GM18502 (cell line): Measurements from ENCODE around the gene SYNM.

Experiments
- ATAC-seq: cut with Tn5 transposase; IDR thresholded peaks from one replicate; pipeline ENCODE4 v1.9.1; 2021; ENCODE audit warnings: mild to moderate bottlenecking; ENCODE audit not compliant: unreplicated experiment, poor library complexity

Gene SYNM

DNA sequence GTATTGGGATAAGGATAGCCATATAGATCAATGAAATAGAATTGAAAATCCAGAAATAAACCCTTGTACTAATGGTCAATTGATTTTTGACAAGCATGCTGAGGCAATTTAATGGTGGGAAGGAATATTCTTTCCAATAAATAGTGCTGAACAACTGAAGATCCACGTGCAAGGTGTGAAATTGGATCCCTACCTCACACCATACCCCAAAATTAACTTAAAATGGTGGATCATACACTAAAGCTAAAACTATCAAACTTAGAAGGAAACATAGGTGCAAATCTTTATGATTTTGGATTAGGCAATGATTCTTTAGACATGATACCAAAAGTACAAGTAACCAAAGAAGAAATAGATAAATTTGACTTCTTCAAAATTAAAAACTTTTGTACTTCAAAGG lies 22.1 kb upstream of the SYNM start:
- ATAC-seq = no peak

DNA sequence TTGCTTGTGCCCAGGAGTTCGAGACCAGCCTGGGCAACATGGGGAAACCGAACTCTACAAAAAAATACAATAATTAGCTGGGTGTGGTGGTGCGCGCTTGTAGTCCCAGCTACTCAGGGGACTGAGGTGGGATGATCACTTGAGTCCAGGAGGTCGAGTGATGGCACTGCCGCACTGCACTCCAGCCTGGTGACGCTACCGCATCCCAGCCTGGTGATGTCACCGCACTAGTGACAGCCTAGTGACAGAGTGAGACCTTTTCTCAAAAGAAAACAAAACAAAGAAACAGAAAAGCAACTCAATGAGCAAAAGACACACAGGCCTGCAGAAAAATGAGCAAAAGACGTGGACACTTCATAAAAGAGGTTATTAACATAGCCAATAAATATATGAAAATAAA lies 19.9 kb upstream of the SYNM start:
- no peak for ATAC-seq

DNA sequence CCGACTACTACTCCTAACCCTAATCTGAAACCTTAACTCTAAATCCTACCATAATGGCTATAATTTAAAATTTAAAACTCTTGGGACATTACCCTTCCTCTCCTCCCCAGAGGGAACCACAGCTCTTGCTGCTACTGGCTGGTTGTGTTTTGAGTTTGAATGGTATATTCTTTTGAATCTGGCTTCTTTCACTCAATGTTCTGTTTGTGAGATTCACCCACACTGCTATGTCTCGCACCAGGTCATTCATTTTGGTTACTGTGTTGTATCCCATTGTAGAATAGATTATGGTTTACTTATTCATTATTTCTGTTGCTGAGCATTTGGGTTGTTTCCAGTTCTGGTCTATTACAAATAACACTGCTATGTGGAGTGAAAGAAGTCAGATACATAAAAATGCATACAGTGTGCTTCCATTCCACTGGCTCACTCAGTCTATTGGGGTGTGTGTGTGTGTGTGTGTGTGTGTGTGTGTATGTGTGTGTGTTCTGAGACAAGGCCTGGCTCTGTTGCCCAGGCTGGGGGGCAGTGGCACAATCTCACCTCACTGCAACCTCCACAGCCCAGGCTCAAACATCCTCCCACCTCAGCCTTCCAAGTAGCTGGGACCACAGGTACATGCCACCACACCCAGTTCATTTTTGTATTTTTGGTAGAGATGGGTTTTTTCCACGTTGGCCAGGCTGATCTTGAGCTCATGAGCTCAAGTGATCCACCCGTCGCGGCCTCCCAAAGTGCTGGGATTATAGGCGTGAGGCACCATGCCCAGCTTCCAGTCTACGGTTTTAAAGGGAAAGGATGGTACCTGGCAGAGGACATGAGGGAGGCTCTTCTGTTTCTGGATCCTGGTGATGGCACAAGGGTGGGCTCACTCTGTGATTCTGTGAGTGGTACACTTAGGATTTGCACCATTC lies 19.2 kb upstream of the SYNM start:
- ATAC-seq = no peak

DNA sequence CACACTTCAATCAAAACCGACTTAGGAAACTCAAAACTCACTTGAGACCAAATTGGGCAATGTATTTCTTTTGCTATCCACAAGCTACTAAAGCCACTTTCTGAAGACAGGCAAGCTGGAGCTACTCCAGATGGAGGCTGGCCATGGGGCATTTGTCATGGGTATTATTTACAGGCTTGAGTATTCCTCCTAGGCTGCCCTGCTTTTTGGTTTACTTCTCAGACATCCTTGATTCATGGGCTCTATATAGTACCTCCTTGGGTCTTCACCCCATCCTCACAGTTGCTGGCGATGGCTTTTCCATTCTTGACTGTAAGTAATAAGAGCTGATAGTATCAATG lies 18.6 kb upstream of the SYNM start:
- ATAC-seq = no peak

DNA sequence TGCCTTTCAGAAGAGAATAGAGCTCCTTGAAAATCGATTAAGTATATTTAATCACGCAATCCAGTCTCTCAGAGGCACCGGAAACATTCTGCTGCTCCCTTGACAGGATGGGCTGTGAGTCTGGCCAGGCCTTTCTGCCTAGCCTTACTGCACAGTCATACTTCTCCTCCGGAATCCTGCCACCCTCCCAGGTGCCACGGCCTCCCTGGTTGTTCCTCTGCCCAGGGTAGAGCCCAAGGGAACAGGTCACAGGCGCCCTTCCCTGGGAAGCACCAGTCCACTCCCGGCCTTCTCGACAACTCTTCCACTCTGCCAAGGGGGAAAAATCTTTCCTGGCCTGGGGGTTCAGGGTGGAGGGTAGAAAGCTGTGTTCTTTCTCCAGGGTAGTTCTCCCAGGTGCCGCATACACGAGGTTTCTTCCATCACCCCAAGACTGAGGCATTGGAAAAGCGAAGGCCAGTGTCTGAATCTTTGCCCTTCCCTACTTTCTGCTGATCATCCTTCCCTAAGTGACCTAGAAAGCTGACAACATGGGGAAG lies 17.4 kb upstream of the SYNM start:
- no peak for ATAC-seq

DNA sequence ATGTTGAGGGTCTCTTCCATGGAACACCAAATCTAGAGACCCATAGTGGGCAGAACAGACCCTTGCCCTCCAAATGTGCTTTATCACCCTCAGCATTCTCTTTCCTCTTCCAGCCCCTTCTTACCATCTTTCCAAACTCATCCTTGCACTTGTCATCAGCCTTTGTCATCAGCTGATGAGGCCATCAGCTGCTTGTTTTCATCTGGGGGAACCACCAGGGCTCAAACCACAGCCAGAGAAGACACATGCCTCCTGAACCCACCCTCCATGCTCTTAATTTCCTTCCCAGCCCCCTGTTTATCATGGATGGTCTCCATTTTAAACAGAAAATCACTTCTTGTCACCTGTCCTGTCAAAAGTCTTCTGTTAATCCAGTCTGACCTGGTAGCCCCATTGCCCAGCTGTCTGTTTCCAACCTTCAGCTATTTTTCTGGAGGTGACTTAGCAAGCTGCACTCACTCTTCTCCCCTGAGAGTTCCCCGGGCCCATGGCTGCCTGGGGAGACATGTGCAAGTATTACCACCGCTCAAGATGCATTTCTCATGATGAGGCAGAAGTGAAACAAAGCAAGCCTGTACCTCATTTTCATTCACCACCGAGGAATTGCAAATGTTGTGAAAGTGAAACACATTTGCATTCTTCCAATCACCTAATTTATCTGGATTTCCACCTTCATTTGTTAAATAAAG lies 14.7 kb upstream of the SYNM start:
- peak; percentile 100 for ATAC-seq

DNA sequence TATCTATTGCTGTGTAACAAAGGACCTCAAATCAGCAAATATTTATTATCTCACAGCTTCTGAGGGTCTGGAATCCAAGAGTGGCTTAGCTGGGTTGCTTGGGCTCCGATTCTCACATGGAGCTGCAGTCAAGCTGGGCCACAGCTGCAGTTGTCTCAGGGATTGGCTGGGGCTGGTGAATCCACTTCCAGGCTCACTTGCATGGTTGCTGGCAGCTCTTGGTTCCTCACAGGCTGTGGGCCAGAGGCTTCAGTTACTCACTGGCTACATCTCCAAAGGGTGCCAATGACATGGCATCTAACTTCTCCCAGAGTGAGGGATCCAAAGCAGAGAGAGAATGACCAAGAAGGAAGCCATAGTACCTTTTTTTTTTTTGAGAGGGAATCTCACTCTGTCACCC lies 13.9 kb upstream of the SYNM start:
- no peak for ATAC-seq

DNA sequence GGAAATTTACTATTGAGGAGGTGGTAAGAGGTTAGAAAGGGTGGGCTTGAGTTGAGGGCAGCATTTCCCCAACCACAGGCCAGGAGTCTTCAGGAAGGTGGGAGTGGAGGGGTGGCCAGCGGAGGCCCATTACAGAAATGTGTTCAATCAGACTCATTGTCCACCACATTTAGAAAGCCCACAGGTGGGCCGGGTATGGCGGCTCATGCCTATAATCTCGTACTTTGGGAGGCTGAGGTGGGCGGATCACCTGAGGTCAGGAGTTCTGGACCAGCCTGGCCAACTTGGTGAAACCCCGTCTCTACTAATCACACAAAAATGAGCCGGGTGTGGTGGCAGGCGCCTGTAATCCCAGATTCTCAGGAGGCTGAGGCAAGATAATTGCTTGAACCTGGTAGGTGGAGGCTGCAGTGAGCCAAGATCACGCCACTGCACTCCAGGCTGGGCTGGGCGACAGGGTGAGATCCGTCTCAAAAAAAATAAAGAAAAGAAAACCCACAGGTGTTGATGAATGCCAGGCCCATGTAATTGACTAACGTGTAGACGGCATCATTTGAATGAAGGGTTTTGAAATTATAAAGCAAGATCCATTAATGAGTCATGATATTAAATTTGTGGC lies 12.2 kb upstream of the SYNM start:
- ATAC-seq = no peak

DNA sequence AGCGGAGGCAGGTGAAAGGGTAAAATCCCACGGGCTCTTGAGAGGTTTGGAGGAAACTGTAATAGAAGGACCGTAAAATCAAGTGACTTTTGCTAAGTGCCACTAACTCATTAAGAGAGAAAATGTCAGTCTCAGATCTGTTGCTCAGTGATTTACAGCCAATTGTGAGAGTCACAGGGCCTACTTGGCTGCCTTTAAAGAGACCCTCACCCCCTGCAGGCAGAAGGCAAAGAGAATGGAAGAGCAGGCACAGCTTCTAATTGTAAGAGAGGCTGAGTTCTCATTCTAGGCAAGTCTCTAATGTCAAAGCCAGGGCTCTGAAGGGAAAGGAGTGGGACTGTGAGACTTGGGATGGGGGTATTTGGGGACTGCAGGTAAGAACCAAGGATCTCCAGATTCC lies 9.3 kb upstream of the SYNM start:
- ATAC-seq = no peak

DNA sequence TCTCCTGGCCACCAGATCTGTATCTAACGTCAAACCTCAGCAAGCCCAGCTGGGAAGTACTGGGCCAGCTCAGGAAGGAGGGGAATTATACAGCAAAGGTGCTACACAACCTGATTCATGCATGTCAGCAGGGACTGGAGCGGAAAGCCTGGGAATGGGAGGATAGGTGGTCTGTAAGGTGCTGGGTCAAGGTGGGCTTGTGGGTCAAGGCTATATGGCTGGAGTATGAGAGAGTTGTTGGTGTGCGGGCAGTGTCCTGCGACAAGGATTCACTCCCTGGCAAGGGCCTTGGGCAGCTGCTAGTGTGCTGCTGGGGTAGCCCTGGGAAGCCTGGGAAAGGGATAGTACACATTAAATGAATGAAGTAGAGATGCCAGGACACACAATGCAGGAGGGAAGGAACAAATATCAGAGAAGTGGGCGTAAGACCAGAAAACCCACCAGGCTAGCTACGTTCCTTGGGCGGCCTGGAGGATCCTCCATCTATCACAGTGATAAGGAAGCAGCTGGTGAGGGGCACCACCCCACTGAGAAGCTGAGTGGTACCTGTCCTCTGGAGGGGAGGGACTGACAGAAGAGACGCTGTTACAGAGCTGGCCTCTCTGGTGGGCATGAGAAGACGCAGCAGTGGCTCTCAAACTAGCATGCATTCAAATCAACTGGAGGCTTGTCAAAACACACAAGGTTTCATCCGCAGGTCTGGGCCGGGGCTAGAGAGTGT lies 8.5 kb upstream of the SYNM start:
- ATAC-seq = no peak

DNA sequence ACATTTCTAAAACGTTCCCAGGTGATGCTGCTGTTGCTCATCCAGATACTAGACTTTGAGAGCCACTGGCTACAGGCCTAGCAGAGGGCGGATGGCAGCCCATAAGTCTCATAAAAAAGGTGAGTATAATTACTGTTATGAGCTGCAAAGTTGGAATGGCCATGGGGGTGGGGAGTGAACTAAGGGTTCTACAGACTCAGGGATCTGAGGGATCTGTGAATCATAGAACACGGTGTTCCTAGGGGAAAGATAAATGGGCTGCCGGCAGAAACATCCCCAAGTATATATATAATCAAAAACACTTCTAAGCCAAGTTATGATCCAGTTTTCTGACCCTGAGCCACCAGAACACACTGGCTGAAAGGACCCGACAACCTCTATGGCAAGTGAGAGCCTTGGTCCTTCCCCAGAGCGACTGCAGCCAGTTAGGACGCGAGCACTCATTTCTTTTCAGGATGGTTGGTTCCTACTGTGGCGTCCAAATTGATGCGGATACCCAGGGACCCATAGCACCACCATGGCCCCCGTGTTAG lies 7.9 kb upstream of the SYNM start:
- no peak for ATAC-seq

DNA sequence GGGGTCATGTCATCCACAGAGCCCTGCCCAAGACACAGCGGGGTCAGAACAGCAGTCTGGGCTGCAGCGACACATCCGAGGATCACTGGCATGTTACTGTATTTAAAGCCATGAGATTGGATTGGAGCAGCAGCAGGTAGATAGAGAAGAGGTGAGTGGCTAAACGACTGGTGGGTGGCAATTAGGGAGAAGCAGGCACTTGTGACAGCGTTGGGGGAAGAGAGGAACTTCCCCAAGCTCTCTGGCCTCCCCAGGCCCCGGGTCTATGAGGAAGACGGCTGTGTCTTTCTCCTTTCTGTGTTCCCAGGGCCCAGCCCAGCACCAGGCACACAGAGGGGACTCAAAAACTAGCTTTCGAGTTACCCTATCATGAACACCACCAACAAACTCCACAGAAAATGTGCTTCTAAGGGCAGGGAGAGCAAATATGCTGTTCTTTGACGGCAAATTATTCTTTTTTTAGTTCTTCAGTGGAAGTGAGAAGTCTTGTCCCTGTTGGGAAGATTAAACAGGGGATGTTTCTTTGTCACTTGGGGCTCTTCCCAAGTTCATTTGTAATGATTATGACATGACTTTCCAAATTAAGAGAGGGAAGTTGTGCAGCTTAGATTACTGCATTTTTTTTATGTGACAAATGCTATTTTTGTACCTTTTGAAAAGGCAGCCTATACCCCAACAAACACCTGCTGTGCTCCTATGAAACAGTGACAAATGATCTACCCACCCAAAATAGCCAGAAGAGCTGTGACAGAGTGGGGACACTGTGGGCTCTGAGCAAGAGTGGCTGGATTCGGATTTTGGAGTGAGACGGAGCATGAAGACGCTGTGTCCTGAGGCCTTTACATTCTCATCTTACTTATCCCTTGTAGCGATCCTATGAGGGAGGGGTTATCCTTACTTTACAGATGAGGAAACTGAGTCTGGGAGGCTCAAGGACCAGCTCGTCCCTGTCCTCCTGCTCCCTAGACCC lies 7.2 kb upstream of the SYNM start:
- ATAC-seq = no peak

DNA sequence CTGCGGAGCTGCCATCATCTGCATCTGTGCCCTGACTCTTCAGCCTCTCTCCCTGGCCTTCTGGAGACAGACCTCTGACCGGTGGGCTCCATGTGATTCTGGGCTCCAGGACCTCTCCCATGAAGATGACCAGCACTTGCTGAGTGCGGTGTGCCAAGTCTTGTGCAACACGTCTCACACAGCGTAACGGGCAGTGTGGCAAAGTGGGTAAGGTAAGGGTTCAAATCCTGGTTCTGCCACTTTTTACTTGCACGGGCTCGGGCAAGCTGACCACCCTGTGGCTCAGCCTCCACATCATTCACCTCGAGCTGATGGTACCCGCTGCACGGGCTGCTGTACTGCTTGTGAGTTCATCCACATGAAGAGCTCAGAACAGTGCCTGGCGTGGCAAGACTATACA lies 6.5 kb upstream of the SYNM start:
- ATAC-seq = no peak

DNA sequence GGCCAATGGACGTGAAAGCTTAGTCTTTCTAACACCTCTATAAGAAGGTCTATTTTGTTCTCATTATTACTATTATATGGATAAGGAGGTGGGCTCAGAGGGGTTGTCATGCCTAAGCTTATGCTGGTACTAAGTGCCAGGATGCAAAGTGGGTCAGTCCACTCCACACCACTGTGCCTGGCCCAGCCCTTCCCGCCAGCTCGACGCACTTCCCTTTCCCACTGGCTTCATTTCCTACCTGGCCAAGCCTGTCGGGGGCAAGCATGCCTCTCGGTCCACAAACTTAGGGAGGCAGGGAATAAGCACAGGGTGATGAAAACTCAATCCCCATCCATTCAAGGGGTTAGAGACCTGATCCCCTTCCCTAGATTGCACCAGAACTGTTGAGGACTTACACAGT lies 5.9 kb upstream of the SYNM start:
- no peak for ATAC-seq

DNA sequence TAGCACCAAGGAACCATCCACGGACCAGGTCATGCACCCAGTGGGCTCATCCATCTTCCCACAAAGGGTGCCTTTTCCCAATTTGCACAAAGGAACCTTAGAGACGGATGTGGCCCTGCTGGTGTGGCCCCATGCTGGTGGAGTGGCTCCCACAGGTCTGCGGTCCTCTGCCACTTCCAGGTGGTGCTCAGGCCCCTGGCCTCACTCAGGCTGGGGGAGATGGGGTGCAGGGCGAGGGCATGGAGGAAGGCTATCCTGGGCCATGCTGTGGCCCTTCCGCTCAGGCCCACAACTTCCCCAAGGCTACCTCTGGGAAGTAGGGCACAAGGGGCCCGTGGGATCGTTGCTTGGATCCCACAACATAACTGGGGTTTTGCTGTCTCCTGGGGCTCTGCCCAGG lies 5.2 kb upstream of the SYNM start:
- no peak for ATAC-seq

DNA sequence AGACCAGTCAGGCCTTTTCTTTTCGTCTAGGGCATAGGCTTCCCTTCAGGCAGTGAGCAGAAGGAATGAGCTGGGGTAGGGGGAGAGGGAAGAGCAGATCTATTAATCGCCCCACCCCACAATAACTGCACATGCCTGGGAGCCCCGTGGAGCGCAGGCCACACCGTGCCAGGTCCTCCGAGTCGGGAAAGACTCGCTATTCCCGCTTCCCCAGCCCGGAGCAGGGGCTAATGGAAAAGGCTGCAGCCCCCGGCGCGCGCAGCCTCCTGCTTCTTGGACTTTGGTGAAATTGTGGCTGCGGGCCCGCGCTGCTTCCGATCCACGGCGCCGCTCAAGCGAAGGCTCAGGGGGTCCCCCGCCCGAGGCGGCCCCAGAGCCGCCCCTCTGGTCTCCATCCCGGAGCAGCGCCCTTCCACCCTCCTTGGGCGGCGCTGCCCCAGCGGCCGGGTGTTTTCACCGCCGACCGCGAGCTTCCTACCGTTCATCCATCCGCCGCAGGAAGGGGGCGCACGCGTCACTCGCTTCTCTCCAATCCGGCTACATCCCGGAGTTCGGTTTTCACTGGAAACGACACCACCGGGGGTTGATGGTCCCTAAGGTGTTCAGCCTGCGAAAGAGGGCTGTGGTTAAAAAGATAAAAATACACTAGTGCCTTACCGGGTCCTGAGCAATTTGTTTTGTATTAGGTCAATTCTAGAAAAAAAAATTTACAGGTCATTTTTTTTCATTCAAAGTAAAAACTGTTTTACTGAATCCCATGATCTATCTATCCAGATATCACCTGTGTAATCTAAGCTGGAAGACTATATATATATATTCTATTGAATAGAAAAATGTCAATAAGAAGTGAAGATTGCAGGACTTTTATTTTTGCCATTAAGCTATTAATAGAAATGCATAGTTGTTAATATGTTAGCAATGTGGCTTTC lies 4.4 kb upstream of the SYNM start:
- peak; percentile 57 for ATAC-seq

DNA sequence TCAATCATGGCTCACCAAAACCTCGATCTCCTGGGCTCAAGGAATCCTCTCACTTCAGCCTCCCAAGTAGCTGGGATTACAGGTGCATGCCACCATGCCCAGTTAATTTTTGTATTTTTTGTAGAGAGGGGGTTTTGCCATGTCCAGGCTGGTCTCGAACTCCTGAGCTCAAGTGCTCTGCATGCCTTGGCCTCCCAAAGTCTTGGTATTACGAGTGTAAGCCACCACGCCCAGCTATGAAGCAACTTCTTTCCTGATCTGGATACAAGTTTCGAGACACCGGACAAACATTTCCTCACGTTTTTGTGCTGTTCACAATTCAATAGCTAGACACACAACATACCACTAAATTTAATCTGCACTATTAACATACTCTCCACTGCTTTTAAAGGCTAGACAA lies 3.4 kb upstream of the SYNM start:
- ATAC-seq = no peak
